Activated CD8-positive, alpha-beta memory T cell treated with anti-CD3 and anti-CD28 coated beads, Interleukin-2, amount 10 ng/mL, durations not matched to agents 7 days and 5 days (primary cell): ENCODE data around the gene KDM4E. TPM values are rescaled to one million over a fixed set of nuclear protein-coding genes. Genes with fewer than 3 reads are reported as not detected.
"Not testable (repeated sequence)": the region's sequence is repeated elsewhere in the genome, so short reads cannot be mapped to it uniquely, and the experiment has no call there.

Experiments
- ATAC-seq: fragments of 150-1000 bp; cut with Tn5 transposase; one replicate; pipeline ENCODE4 v1.10.0; 2021; ENCODE audit warnings: moderate library complexity
- CTCF ChIA-PET: fragments of 350-600 bp; sonication (Branson Sonifier 250); formaldehyde crosslinking; loops from one replicate; lab custom pipeline; 2021; ENCODE audit warnings: antibody characterized with exemption; lab: Charles Lee
- DNase-seq: peaks from one replicate; pipeline ENCODE4 v3.0.0-alpha.2; 2020
- H3K27ac Mint-ChIP-seq: one replicate; pipeline ENCODE4 v1.8.0; 2021; ENCODE audit warnings: mild to moderate bottlenecking, mixed read lengths
- H3K27me3 Mint-ChIP-seq: one replicate; pipeline ENCODE4 v1.8.0; 2021; ENCODE audit warnings: mixed read lengths
- H3K36me3 Mint-ChIP-seq: one replicate; pipeline ENCODE4 v1.8.0; 2021; ENCODE audit warnings: mild to moderate bottlenecking, mixed read lengths
- H3K4me1 Mint-ChIP-seq: one replicate; pipeline ENCODE4 v1.8.0; 2021; ENCODE audit warnings: mixed read lengths
- H3K4me3 Mint-ChIP-seq: one replicate; pipeline ENCODE4 v1.8.0; 2021; ENCODE audit warnings: mild to moderate bottlenecking, moderate library complexity, mixed read lengths
- H3K9me3 Mint-ChIP-seq: one replicate; pipeline ENCODE4 v1.8.0; 2022; ENCODE audit warnings: low read depth, mixed read lengths
- total RNA-seq, 2 experiments: library from RNA; stranded (reverse); gene quantifications; one replicate each; pipeline ENCODE4 v1.2.3, GENCODE V29; 2021

Gene KDM4E
- not detected for total RNA-seq

- Mint-ChIP-seq H3K27ac (no peak within 1 kb of the TSS), H3K9me3 (no peaks in the 10 kb centered on the region), H3K4me1 (no peaks in the 10 kb centered on the region), H3K27me3 (no peaks in the 10 kb centered on the region), H3K4me3 (no peak within 1 kb of the TSS), H3K36me3 (no peaks in the 10 kb centered on the region)
- ATAC-seq (no peak), DNase-seq (no peak)
- CTCF ChIA-PET = no interaction called here
Measured at GRCh38 chr11:95024958-95025357, at the start of gene KDM4E. Gene KDM4E (plus strand): TSS chr11:95025258. CDS start chr11:95025558, 300 bp downstream.

GRCh38 chr11:94975599-94975998 is 49.5 kb upstream of the KDM4E start:
- CTCF ChIA-PET = no interaction called here

DNA sequence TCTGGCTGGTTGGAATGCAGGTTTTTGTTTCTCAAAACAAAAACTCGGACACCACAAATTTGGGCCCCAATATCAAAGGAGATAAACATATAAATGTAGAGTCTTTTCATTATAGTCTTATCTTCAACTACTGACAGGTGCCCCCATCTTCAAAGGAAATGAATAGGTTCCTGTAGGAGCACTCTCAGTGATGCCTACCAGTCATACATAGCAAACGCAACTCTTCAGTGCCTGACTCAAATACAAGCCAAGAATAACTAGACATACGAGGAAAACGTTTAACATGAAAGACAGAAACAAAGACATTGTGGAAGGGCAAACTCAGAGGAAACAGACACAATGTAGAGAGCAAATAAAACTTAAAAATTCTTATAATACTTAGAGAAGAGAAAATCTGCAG is 37.7 kb upstream of the KDM4E start:
- H3K36me3 Mint-ChIP-seq = peaks cover 2% of the 10 kb centered on the region

More at GRCh38 chr11:94975599-94975998, 49.5 kb upstream of the KDM4E start:
- no peaks in the 10 kb centered on the region for H3K27me3 Mint-ChIP-seq
- no peak for DNase-seq
- no peak for ATAC-seq
- peaks cover 39% of the 10 kb centered on the region for H3K4me1 Mint-ChIP-seq
- H3K36me3 Mint-ChIP-seq = peaks cover 24% of the 10 kb centered on the region
- H3K4me3 Mint-ChIP-seq = peak overlapping the region; percentile 1
- H3K9me3 Mint-ChIP-seq = no peaks in the 10 kb centered on the region
- no peak overlapping the region for H3K27ac Mint-ChIP-seq

GRCh38 chr11:94988748-94989147 is 36.3 kb upstream of the KDM4E start:
- Mint-ChIP-seq H3K9me3 (no peaks in the 10 kb centered on the region), H3K27me3 (peaks cover 43% of the 10 kb centered on the region), H3K27ac (no peak overlapping the region), H3K4me1 (peaks cover 4% of the 10 kb centered on the region), H3K36me3 (peaks cover 1% of the 10 kb centered on the region), H3K4me3 (no peak overlapping the region)
- no peak for ATAC-seq
- CTCF ChIA-PET = no interaction called here
- no peak for DNase-seq

More for the DNA sequence above, 37.7 kb upstream of the KDM4E start:
- ATAC-seq (no peak), DNase-seq (no peak)
- H3K9me3 Mint-ChIP-seq = no peaks in the 10 kb centered on the region
- CTCF ChIA-PET = no interaction called here
- H3K27me3 Mint-ChIP-seq = peaks cover 43% of the 10 kb centered on the region
- H3K4me1 Mint-ChIP-seq = peaks cover 4% of the 10 kb centered on the region
- H3K27ac Mint-ChIP-seq = no peak overlapping the region
- H3K4me3 Mint-ChIP-seq = no peak overlapping the region

DNA sequence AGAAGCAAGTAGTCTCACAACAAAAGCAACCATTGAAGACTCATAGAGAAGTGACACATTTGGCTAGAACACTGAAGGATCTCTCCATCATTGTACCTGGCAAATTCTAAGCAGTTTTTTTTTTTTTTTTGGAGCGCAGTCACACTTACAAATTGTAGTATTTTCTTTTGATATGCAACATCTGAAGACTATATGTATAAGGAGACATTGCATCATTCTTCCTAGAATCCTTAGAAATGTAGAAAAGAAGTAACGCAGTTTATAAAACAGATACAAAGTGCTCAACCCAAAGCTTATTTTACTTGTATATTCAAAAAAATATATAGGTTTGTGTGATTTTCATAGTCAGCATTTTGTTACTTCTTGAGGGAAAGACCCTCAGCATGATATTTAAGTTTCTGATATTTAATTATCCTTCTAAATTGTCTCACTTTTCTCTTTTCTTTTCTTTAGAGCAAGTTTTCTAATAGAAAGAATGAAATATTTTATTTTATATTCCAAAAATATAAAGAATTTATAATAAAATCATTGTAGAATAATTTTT is 31.6 kb upstream of the KDM4E start:
- DNase-seq (no peak), ATAC-seq (no peak)
- CTCF ChIA-PET = interaction anchor here (0.7 kb wide), 1 partner anchor 25 kb away, joined by 3 read pairs; no protein-coding TSS in a partner anchor
- H3K4me1 Mint-ChIP-seq = peaks cover 4% of the 10 kb centered on the region
- H3K4me3 Mint-ChIP-seq = no peak overlapping the region
- H3K36me3 Mint-ChIP-seq = peaks cover under 1% of the 10 kb centered on the region
- H3K9me3 Mint-ChIP-seq = no peaks in the 10 kb centered on the region
- H3K27ac Mint-ChIP-seq = no peak overlapping the region
- peaks cover 23% of the 10 kb centered on the region for H3K27me3 Mint-ChIP-seq

DNA sequence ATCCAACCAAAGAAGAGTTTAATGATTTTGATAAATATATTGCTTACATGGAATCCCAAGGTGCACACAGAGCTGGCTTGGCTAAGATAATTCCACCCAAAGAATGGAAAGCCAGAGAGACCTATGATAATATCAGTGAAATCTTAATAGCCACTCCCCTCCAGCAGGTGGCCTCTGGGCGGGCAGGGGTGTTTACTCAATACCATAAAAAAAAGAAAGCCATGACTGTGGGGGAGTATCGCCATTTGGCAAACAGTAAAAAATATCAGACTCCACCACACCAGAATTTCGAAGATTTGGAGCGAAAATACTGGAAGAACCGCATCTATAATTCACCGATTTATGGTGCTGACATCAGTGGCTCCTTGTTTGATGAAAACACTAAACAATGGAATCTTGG is 27.6 kb upstream of the KDM4E start:
- H3K9me3 Mint-ChIP-seq = peaks cover 3% of the 10 kb centered on the region
- no peak for DNase-seq
- no peak for ATAC-seq
- peaks cover 1% of the 10 kb centered on the region for H3K36me3 Mint-ChIP-seq
- peaks cover 3% of the 10 kb centered on the region for H3K27me3 Mint-ChIP-seq
- H3K4me1 Mint-ChIP-seq = no peaks in the 10 kb centered on the region
- H3K4me3 Mint-ChIP-seq = no peak overlapping the region
- CTCF ChIA-PET = no interaction called here
- H3K27ac Mint-ChIP-seq = no peak overlapping the region

GRCh38 chr11:94998285-94998684 is 26.8 kb upstream of the KDM4E start:
- CTCF ChIA-PET = no interaction called here
- H3K9me3 Mint-ChIP-seq = peaks cover 3% of the 10 kb centered on the region
- H3K4me1 Mint-ChIP-seq = no peaks in the 10 kb centered on the region
- H3K4me3 Mint-ChIP-seq = no peak overlapping the region
- DNase-seq (no peak), ATAC-seq (no peak)
- peaks cover 3% of the 10 kb centered on the region for H3K27me3 Mint-ChIP-seq
- H3K27ac Mint-ChIP-seq = no peak overlapping the region
- peaks cover 1% of the 10 kb centered on the region for H3K36me3 Mint-ChIP-seq

- CTCF ChIA-PET = no interaction called here
- Mint-ChIP-seq H3K27ac (no peak overlapping the region), H3K9me3 (peaks cover 3% of the 10 kb centered on the region), H3K4me1 (no peaks in the 10 kb centered on the region), H3K36me3 (no peaks in the 10 kb centered on the region), H3K4me3 (no peak overlapping the region), H3K27me3 (peaks cover 35% of the 10 kb centered on the region)
- DNase-seq (no peak), ATAC-seq (no peak)
Measured at GRCh38 chr11:95003716-95004115, 21.3 kb upstream of the KDM4E start.

DNA sequence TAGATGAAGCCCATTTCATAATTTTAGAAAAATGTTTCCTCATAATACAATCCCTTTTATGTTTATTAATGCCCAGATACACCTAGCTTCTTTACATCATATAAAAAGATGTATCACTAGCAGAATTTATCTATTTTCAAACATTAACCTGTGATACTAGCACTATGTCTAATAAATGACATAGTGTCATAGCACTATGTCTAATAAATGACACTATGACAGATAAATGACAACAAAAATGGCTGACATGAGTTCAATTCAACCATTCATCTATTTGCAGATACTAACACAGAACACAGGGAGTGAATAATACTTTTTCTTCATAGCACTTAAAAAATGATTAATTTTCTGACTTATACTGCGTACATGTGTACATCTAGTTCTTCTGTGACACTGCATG is 19.4 kb upstream of the KDM4E start:
- H3K36me3 Mint-ChIP-seq = no peaks in the 10 kb centered on the region
- H3K27ac Mint-ChIP-seq = no peak overlapping the region
- CTCF ChIA-PET = no interaction called here
- H3K27me3 Mint-ChIP-seq = peaks cover 49% of the 10 kb centered on the region
- no peak overlapping the region for H3K4me3 Mint-ChIP-seq
- DNase-seq = no peak
- H3K4me1 Mint-ChIP-seq = no peaks in the 10 kb centered on the region
- no peak for ATAC-seq
- H3K9me3 Mint-ChIP-seq = no peaks in the 10 kb centered on the region

DNA sequence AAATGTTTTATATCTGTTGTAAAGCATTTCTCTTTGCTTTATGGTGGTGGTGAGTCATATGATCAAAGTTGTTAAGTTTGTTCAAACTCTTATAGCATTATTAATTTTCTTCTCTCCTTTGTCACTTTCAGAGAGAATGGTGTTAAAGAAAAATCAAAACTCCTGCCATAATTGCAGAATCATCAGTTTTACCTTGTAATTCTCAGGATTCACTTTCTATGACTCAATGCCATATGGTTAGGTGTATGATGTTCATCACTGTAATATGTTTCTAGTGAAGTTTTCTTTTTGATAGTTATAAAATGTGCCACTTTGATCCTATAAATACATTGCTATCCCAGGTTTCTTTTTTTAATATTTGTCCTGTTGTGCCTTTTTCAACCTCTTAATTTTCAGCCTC is 13.7 kb upstream of the KDM4E start:
- ATAC-seq (no peak), DNase-seq (no peak)
- CTCF ChIA-PET = no interaction called here
- no peaks in the 10 kb centered on the region for H3K9me3 Mint-ChIP-seq
- H3K27me3 Mint-ChIP-seq = peaks cover 49% of the 10 kb centered on the region
- H3K27ac Mint-ChIP-seq = no peak overlapping the region
- no peaks in the 10 kb centered on the region for H3K36me3 Mint-ChIP-seq
- H3K4me3 Mint-ChIP-seq = no peak overlapping the region
- no peaks in the 10 kb centered on the region for H3K4me1 Mint-ChIP-seq

DNA sequence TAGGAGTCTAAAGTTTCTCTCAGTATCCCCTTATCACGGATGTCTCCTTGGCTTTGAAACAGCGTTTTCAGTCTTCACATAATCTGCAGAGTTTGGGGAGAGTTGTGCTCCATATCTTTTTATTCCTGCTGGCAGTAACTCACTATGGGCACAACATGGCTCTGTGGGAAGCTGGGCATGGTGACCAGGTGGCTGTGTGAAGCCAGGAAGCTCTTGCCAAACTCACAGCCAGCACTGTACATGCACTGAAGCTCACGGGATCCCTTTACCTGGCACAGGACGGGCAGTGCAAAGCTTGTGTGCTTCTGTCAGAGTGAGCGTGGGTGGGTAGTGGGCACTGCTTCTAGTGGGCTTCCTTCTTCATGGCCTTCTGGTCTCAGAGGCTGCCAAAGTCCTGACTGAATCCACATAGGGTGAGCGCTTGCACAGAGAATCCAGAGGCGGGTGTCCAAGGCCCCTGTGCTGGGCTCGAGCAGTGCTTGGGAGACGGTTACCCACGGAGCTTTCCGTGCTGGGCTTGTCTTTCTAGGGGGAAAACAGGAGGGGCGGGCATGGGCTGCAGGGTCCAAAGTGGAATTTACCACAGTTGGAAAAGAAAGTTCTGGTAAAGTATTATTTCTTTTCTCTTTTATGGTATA is 10.8 kb upstream of the KDM4E start:
- ATAC-seq (no peak), DNase-seq (no peak)
- Mint-ChIP-seq H3K4me1 (no peaks in the 10 kb centered on the region), H3K9me3 (no peaks in the 10 kb centered on the region), H3K36me3 (no peaks in the 10 kb centered on the region), H3K27me3 (peaks cover 25% of the 10 kb centered on the region), H3K27ac (no peak overlapping the region), H3K4me3 (no peak overlapping the region)
- CTCF ChIA-PET = no interaction called here

GRCh38 chr11:95016139-95016538 is 8.9 kb upstream of the KDM4E start:
- CTCF ChIA-PET = no interaction called here
- Mint-ChIP-seq H3K4me1 (no peaks in the 10 kb centered on the region), H3K27me3 (peaks cover 12% of the 10 kb centered on the region), H3K27ac (no peak overlapping the region), H3K36me3 (no peaks in the 10 kb centered on the region), H3K4me3 (no peak overlapping the region), H3K9me3 (no peaks in the 10 kb centered on the region)
- no peak for ATAC-seq
- DNase-seq = no peak

DNA sequence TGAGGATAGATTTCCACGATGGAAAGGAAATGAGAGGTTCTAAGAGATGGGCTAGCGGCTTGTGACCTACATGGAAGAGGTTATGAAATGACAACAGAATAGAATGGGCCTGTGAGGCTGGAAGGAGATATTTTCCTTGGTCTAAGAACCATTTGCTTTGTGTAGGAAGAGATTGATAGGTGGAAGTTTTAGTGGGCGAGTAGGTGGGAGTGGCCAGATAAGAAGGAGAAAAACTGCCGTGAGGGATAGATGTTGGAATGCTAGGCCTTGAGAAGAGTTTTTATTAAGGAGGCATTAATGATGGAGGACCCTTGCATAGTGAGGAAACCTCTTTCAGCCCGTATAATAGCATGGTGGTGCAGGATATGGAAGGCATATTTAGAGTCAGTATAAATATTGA is 3.6 kb upstream of the KDM4E start:
- H3K36me3 Mint-ChIP-seq, DNase-seq, CTCF ChIA-PET, ATAC-seq, H3K9me3 Mint-ChIP-seq, H3K4me3 Mint-ChIP-seq, H3K27ac Mint-ChIP-seq, H3K27me3 Mint-ChIP-seq, H3K4me1 Mint-ChIP-seq: not testable (repeated sequence)

DNA sequence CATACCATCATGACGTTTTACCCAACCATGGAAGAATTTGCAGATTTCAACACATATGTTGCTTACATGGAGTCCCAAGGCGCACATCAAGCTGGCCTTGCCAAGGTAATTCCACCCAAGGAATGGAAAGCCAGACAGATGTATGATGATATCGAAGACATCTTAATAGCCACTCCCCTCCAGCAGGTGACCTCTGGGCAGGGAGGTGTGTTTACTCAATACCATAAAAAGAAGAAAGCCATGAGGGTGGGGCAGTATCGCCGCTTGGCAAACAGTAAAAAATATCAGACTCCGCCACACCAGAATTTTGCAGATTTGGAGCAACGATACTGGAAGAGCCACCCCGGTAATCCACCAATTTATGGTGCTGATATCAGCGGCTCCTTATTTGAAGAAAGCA is 536 bp downstream of the KDM4E start:
- H3K27ac Mint-ChIP-seq, H3K4me1 Mint-ChIP-seq, CTCF ChIA-PET, H3K36me3 Mint-ChIP-seq, ATAC-seq, H3K9me3 Mint-ChIP-seq, H3K4me3 Mint-ChIP-seq, H3K27me3 Mint-ChIP-seq, DNase-seq: not testable (repeated sequence)
